ENCODE measurements around the gene DTL.

Gene DTL

DNA sequence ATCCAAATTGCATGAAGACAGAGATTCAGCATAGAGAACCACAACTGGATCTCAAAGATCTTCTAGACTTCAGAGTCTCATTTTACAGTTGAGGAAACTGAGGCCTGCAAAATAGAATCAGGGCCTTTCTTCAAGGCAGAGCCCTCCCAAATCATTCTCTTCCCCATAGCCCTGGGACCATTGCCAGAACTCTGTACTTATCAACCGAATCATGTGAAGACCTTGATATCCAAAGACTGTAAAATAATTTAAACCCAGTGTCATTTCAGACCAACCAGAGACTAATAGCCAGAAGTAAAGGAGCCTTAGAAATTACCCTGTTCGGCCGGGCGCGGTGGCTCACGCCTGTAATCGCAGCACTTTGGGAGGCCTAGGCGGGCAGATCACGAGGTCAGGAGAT is 90.1 kb downstream of the DTL start:
- no peak overlapping the region for H3K4me3 ChIP-seq (ENCODE audit: low read depth, low read length)
- no peak for DNase-seq (ENCODE audit: low read depth)
- in situ Hi-C loops (cut with HindIII; ENCODE audit: low sequenced_read_pairs): no loop called here
- TF ChIP-seq, protein P1, sequence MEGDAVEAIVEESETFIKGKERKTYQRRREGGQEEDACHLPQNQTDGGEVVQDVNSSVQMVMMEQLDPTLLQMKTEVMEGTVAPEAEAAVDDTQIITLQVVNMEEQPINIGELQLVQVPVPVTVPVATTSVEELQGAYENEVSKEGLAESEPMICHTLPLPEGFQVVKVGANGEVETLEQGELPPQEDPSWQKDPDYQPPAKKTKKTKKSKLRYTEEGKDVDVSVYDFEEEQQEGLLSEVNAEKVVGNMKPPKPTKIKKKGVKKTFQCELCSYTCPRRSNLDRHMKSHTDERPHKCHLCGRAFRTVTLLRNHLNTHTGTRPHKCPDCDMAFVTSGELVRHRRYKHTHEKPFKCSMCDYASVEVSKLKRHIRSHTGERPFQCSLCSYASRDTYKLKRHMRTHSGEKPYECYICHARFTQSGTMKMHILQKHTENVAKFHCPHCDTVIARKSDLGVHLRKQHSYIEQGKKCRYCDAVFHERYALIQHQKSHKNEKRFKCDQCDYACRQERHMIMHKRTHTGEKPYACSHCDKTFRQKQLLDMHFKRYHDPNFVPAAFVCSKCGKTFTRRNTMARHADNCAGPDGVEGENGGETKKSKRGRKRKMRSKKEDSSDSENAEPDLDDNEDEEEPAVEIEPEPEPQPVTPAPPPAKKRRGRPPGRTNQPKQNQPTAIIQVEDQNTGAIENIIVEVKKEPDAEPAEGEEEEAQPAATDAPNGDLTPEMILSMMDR (IDR thresholded peaks at IDR 0.05; ENCODE audit: low read depth, low read length, missing control alignments): no peak

DNA sequence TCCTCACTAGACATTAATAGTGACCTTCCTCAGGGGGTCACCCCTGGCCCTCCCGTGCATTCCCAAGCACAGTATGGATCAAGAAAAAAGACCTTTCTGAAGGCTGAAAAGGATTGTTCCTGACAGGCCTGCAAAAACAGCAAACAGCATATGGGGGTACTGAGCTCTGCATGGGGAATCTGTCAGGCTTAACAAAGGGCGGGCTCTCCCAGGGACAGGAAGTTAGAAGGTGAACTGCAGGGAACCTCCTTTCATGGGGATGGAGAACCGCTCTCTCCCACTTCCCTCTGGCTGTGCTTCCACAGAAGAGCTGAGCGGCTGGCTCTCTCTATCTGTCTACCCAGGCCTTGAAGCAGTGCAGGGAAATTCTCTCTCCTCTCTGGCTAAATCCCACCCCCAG is 91.7 kb downstream of the DTL start:
- in situ Hi-C loops (cut with HindIII; ENCODE audit: low sequenced_read_pairs): no loop called here
- no peak for DNase-seq (ENCODE audit: low read depth)
- TF ChIP-seq, protein P1 (IDR thresholded peaks at IDR 0.05; ENCODE audit: low read depth, low read length, missing control alignments): no peak

DNA sequence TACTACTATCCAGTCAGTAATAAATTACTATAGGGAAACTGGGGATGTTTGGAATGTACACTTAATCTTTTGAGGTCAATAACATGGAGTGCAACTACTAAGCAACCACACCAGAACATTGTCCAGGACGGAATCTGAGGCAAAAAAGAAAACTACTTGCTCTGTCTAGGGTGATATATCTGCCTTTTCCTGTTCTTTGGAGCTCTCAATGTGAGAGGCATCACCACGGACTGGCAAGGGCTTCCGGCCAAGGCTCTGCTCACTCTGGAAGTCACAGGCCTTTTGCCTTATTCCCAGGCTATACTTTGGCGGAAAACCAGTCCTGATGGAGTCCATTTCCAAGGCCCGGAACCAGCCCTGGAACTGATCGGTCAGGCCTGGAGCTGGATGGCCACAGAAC is 94.2 kb downstream of the DTL start:
- in situ Hi-C loops (cut with HindIII; ENCODE audit: low sequenced_read_pairs): no loop called here
- no peak for DNase-seq (ENCODE audit: low read depth)
- TF ChIP-seq, protein P1 (IDR thresholded peaks at IDR 0.05; ENCODE audit: low read depth, low read length, missing control alignments): no peak

More for the DNA sequence above, 91.7 kb downstream of the DTL start:
- H3K4me3 ChIP-seq (ENCODE audit: low read depth, low read length): no peak overlapping the region

DNA sequence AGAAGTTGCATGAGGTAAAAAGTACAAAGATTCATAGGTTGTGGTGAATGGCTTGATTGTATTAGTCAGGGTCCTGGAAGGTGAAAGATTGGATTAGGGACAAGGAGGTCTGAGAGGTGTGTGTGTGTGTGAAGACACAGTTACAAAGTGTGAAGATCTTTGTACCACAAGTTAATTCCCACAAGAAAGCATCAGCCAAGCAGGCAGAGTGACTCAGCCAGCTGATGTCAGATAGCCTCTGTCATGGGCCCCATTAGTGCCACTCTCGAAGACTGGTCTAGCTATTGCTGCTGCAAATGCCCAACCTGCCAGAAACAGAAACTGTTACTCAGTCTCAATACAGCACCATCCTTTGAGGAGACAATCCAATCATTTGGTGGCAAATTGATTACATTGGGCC is 96.5 kb downstream of the DTL start:
- no peak overlapping the region for H3K4me3 ChIP-seq (ENCODE audit: low read depth, low read length)
- TF ChIP-seq, protein P1 (IDR thresholded peaks at IDR 0.05; ENCODE audit: low read depth, low read length, missing control alignments): no peak
- in situ Hi-C loops (cut with HindIII; ENCODE audit: low sequenced_read_pairs): no loop called here
- no peak for DNase-seq (ENCODE audit: low read depth)

More for the DNA sequence above, 94.2 kb downstream of the DTL start:
- H3K4me3 ChIP-seq (ENCODE audit: low read depth, low read length): no peak overlapping the region

DNA sequence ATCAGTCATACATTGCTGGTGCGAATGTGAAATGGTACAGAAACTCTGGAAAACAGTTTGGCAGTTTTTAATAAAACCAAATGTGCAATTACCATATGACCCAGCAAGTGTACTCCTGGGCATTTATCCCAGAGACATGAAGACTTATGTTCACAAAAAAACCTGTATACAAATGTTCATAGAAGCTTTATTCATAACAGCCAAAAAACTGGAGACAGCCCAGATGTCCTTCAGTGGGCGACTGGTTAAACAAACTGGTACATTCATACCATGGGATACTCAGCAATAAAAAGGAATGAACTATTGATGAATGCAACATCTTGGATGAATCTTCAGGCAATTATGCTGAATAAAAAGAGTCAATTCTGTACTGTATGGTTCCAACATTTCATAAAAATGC is 97.8 kb downstream of the DTL start:
- TF ChIP-seq, protein P1 (IDR thresholded peaks at IDR 0.05; ENCODE audit: low read depth, low read length, missing control alignments): no peak
- DNase-seq (ENCODE audit: low read depth): no peak
- no peak overlapping the region for H3K4me3 ChIP-seq (ENCODE audit: low read depth, low read length)
- in situ Hi-C loops (cut with HindIII; ENCODE audit: low sequenced_read_pairs): no loop called here

DNA sequence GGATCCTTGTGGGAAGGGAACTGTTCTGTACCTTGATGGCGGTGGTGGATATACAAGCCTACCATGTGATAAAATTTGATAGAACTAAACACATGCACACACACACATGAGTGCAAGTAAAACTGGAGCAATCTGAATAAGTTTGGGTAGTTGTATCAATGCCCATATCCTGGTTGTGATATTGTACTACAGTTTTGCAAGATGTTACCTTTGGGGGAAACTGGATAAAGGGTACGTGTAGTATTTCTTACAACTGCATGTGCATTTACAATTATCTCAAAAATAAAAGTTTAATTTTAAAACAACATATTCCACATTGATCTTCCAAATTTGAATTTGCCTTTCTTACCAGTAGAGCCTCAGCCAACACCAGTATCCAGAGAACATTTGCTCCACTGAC is 99.6 kb downstream of the DTL start:
- H3K4me3 ChIP-seq (ENCODE audit: low read depth, low read length): no peak overlapping the region
- no peak for DNase-seq (ENCODE audit: low read depth)
- TF ChIP-seq, protein P1 (IDR thresholded peaks at IDR 0.05; ENCODE audit: low read depth, low read length, missing control alignments): no peak
- in situ Hi-C loops (cut with HindIII; ENCODE audit: low sequenced_read_pairs): no loop called here

DNA sequence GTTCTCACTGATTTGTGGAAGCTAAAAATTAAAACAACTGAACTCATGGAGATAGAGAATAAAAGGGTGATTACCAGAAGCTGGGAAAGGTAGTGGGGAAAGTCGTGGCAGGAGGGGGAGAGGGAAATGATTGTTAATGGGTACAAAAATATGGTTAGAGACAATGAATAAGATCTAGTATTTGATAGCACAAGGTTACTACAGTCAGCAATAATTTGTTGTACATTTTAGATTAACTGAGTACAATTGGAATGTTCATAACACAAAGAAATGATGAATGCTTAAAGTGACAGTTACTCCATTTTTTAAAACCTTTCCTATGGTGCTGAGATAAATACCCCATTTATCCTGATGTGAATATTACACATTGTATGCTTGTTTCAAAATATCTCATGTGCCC is 102.3 kb downstream of the DTL start:
- no peak overlapping the region for H3K4me3 ChIP-seq (ENCODE audit: low read depth, low read length)
- in situ Hi-C loops (cut with HindIII; ENCODE audit: low sequenced_read_pairs): no loop called here
- TF ChIP-seq, protein P1 (IDR thresholded peaks at IDR 0.05; ENCODE audit: low read depth, low read length, missing control alignments): no peak
- DNase-seq (ENCODE audit: low read depth): no peak
